Ramos (cell line): ENCODE data around the gene HOXA2.

Experiments
- in situ Hi-C: fragments of 300-500 bp; cut with MboI; formaldehyde crosslinking; loops from one replicate; pipeline ENCODE4 v1.14.3; 2022; ENCODE audit warnings: low sequenced_read_pairs; ENCODE audit not compliant: unreplicated experiment

The HOXA2 gene

GRCh38 chr7:27142580-27143022, 40.1 kb upstream of the HOXA2 start:
- in situ Hi-C loops = loop anchor here (10.0 kb wide), 1 partner anchor 288 kb away; no protein-coding TSS in a partner anchor

DNA sequence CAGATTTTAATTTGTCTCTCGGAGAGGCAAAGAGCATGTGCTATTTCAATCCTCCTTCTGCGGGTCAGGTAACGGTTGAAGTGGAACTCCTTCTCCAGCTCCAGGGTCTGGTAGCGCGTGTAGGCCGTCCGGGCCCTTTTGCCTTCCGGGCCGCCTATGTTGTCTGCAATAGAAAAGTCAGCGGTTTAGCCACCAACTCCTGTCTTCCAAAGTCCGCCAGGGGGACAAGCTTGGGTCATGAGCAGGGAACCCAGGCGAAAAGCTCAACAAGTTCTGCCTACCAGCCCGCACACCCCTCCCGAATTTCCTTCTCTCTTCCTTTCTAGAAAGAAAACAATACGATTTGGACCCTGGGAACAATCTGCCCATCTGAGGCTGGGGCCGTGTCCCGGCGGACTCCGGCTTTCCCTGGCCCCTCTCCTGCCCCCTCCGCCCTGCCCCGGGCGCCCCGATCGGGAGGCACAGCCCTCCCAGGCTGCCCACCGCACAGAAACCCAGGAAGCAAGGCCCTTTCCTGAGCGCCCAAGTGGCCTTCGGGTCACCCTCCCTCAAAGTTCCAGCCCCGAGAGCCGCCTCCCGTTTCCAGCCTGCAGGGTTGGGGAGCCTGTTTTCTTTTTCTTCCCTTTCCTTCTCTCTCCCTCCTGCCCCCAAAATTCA, 39.6 kb upstream of the HOXA2 start:
- in situ Hi-C loops = loop anchor here (10.0 kb wide), 1 partner anchor 287 kb away; no protein-coding TSS in a partner anchor

GRCh38 chr7:27141137-27141922, 38.8 kb upstream of the HOXA2 start:
- in situ Hi-C loops = loop anchor here (10.0 kb wide), 1 partner anchor 287 kb away; no protein-coding TSS in a partner anchor

- in situ Hi-C loops = loop anchor here (10.0 kb wide), 1 partner anchor 285 kb away; no protein-coding TSS in a partner anchor
Observed at GRCh38 chr7:27140126-27140857, 37.8 kb upstream of the HOXA2 start.

- in situ Hi-C loops = loop anchor here (10.0 kb wide), 1 partner anchor 285 kb away; no protein-coding TSS in a partner anchor
Observed at GRCh38 chr7:27139334-27140125, 37.0 kb upstream of the HOXA2 start.

DNA sequence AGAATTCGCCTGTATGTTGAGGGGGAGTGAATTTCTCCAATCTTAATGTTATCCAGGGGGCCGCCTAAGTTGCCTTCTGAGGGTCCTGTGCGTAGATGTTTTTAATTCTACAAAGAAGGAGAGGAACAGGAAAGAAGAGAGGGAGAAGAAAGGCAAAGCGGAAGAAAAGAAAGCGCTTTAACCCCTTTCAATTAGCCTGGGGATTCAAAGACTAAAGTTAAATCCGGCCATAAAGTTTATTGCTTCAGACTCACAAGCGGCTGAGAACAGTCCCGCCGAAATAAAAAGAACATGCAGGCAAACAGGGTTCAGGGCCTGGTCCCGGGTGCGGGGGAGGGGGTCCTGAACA, 36.5 kb upstream of the HOXA2 start:
- in situ Hi-C loops = no loop called here

- in situ Hi-C loops = no loop called here
Observed at GRCh38 chr7:27138472-27138871, 36.0 kb upstream of the HOXA2 start.

DNA sequence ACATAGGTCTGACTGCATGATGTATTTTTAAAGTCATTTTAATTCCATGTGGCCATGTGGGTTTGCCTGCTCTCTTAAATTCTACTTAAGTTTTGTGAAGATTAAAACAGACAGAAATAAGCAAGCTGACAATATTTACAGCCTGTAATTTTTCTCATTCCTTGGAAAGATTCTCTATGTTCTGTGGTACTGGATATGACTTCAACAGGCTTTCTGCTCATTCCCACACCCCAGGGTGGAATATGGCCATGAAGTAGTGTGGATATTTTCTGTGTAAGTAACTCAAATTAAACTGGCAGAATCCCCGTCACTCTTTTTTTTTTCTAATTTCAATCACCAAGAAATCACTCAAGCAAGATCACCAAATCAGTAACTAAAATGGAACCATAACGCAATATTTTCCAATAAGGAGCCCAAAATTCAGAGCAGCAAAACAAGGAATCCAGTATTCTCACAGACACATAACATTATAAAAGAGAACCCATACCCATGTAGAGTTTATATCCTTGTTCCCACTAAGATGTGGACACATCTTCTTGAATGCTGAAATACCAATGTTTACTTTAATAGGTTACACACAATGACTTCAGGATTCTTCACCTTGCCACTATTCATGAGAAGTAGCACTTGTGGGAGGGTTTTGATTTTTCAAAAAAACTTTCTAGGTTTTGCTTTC, 35.3 kb upstream of the HOXA2 start:
- in situ Hi-C loops = no loop called here

GRCh38 chr7:27134392-27134791, 31.9 kb upstream of the HOXA2 start:
- in situ Hi-C loops = no loop called here

GRCh38 chr7:27133409-27134231, 31.1 kb upstream of the HOXA2 start:
- in situ Hi-C loops = no loop called here

GRCh38 chr7:27132978-27133377, 30.5 kb upstream of the HOXA2 start:
- in situ Hi-C loops = no loop called here

DNA sequence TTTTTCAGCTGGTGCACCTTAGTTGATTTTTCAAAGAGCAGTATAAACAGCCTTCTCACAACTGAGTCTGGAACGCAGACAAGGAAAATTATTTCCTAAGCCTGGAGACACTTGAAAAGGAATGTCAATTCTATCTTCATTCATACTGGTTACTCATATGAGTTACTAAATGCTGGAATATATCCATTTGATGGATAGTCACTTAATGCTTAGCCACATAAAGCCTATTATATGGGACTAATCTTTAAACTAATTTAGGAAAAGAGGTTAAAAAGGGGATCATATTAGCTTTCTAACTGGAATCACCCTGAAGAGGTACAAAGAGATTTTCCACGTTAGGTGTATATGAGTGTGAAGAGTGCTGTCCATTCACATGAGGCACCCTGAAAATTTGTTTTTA, 29.7 kb upstream of the HOXA2 start:
- in situ Hi-C loops = no loop called here

DNA sequence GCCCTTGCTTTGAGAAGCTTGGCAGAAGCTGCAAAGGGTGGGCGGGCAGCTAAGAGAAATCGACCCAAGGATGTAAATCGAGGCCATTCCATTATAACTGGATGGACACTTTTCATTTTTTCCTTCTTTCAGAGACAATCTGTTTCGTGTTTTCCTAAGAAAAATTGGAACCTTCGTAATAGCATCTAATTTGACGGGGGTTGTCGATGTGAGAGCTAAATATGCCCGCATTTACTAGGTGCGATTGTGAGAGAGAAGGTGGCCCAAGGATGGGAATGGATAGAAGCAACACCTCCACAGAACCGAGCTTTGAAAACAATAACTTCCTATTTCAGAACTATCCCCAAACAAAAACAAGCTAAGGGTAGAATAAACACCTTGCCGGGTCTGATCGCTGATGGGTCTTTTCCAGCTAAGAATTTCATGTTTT, 28.9 kb upstream of the HOXA2 start:
- in situ Hi-C loops = no loop called here

DNA sequence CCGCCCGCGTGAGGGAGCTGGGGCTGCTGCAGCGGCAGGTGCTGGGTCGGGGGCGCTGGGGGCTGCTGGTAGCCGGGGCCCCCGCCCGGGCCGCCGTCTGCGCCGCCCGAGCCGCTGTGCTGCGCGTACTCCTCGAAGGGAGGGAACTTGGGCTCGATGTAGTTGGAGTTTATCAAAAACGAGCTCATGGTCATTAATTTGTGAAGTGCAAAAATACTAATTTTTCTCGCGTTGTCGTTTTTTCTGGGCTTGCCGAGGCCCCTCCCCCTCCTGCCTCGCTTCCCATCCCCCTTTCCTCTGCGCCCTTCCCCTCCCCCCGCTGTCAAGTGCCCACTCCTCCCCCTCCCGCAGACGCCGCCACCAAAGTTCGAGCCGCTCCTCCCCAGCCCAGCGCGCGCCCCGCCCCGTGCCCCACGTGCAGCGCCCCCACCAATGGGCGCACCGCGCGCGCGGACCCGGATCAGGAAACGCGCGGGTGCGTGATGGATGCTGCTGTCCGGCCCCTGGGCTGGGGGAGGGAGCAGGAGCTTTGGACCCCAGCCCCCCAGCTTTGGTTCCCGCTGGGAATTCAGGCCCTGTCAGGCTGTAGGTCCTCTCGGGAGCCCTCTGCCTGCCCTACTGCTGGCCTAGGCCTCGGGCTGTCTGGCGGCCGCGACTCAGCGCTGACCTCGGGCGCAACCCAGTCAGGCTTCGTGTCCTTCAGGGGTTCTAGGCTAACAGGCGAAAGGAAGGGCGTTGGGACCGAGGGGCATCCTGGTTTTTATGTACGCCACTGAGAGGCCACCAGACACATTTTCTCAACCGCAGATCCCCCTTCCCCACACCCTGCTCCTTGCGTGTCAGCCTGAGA, 28.3 kb upstream of the HOXA2 start, which contains the start of gene HOXA4:
TSS of gene HOXA4 (minus strand) at position 218 of the 850 bp plus-strand sequence. CDS start at position 194, 24 bp downstream.
- in situ Hi-C loops = no loop called here

GRCh38 chr7:27129729-27130539, 27.5 kb upstream of the HOXA2 start:
- in situ Hi-C loops = no loop called here

- in situ Hi-C loops = no loop called here
Observed at GRCh38 chr7:27128776-27129728, 26.6 kb upstream of the HOXA2 start.
